Kidney (tissue), 22 donors: ENCODE data around the gene ADAP2. TPM values are rescaled to one million over a fixed set of nuclear protein-coding genes. Genes with fewer than 3 reads are reported as not detected.

Experiments used
- DNase-seq, 5 donors: peaks; one replicate each; pipeline ENCODE4 v3.0.0-alpha.2; 2013 to 2020
- FAIRE-seq: peaks from 2 replicates; lab custom pipeline; 2012; peaks lifted over from hg19 to GRCh38; lab: Jason Lieb, UNC
- H3K27ac ChIP-seq, 2 donors: one replicate each; pipeline ENCODE4 v1.7.0; 2013; ENCODE audit warnings: low read depth in 2 of 2, low read length in 2 of 2, inconsistent platforms in 1 of 2
- H3K27me3 ChIP-seq: one replicate; pipeline ENCODE4 v1.7.1; 2013; ENCODE audit warnings: low read length, inconsistent platforms; ENCODE audit not compliant: control insufficient read depth, insufficient read depth
- H3K36me3 ChIP-seq, 3 donors: one replicate each; pipeline versions ENCODE4 v1.7.0 to v1.7.1; 2013; ENCODE audit warnings: low read length in 3 of 3, control low read depth in 1 of 3, inconsistent platforms in 1 of 3; ENCODE audit not compliant: insufficient read depth in 3 of 3, control insufficient read depth in 2 of 3
- H3K4me1 ChIP-seq, 3 donors: one replicate each; pipeline versions ENCODE4 v1.7.0 to v1.7.1; 2013; ENCODE audit warnings: low read length in 3 of 3, inconsistent platforms in 1 of 3, low read depth in 1 of 3; ENCODE audit not compliant: control insufficient read depth in 2 of 3, insufficient read depth in 2 of 3
- H3K4me3 ChIP-seq, 3 donors: one replicate each; pipeline versions ENCODE4 v1.7.0 to v1.8.1; 2013; ENCODE audit warnings: low read length in 3 of 3, control low read depth in 1 of 3, inconsistent platforms in 1 of 3
- H3K9ac ChIP-seq, 3 donors: one replicate each; pipeline versions ENCODE4 v1.7.0 to v1.7.1; 2013; ENCODE audit warnings: low read length in 3 of 3, control low read depth in 1 of 3, inconsistent platforms in 1 of 3
- H3K9me3 ChIP-seq, 3 donors: one replicate each; pipeline versions ENCODE4 v1.7.0 to v1.7.1; 2013; ENCODE audit warnings: low read length in 3 of 3, control low read depth in 1 of 3, inconsistent platforms in 1 of 3; ENCODE audit not compliant: control insufficient read depth in 2 of 3, insufficient read depth in 1 of 3
- intact Hi-C: fragments of 100-400 bp; cut with DNase I; formaldehyde crosslinking; loops from one replicate; pipeline ENCODE4 v1.11.1; 2022
- long read RNA-seq, 10 donors: library from polyadenylated mRNA in 1 of 10; unstranded in 1 of 10; transcript quantifications; one replicate each; pipeline ENCODE4 v2.0.0 and lab custom pipeline, GENCODE V29; 2021 to 2026
- polyA plus RNA-seq: library from polyadenylated mRNA; stranded (reverse); fragments of 350-450 nt; fragmentation: Illumina TruSeq; extraction: RNeasy Lipid Tissue Mini Kit (QIAGEN cat#74804); gene quantifications from one replicate; pipeline ENCODE4 v1.2.3, GENCODE V29; 2014; ENCODE audit warnings: low read depth, low replicate concordance; ENCODE audit not compliant: insufficient read depth
- total RNA-seq: library from RNA; stranded (reverse); fragmentation: NEBNext Ultra II Directional; extraction: Animal tissue kit (Norgen Biotek cat#: 25700); gene quantifications from one replicate; pipeline ENCODE4 v1.2.1, GENCODE V29; 2021
- TF ChIP-seq, protein P1 (sequence below): IDR thresholded peaks from 3 replicates; pipeline ENCODE4 v1.5.1; 2012; ENCODE audit warnings: mild to moderate bottlenecking, moderate library complexity, borderline replicate concordance; ENCODE audit not compliant: insufficient read depth; ENCODE audit errors: extremely low read depth
- donor health status: control.
- donor health status: control.
- donor health status: control.
- donor health status: control.
- donor health status: control.
- donor health status: DM: yes; HTN: yes; CAD: no.
- donor health status: Normal renal cell carcinoma (clear cell type).

The ADAP2 gene, protein sequence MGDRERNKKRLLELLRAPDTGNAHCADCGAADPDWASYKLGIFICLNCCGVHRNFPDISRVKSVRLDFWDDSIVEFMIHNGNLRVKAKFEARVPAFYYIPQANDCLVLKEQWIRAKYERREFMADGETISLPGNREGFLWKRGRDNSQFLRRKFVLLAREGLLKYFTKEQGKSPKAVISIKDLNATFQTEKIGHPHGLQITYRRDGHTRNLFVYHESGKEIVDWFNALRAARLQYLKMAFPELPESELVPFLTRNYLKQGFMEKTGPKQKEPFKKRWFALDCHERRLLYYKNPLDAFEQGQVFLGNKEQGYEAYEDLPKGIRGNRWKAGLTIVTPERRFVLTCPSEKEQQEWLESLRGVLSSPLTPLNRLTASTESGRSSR
- total RNA-seq (24.8 TPM), polyA plus RNA-seq (6.5 TPM)
- long read RNA-seq, donor 1 = 0 reads
- long read RNA-seq, donor 2 = 0 reads
- long read RNA-seq, donor 3, partial matches to known transcripts = 0 of 1 reads
- long read RNA-seq, donor 3, other reads (novel, unspliced or antisense) = 0 of 1 reads
- long read RNA-seq, donor 4, partial matches to known transcripts = 0 of 1 reads
- long read RNA-seq, donor 4, other reads (novel, unspliced or antisense) = 0 of 1 reads
- long read RNA-seq, donor 5 = 0 reads
- long read RNA-seq, donor 6 = 0 reads
- long read RNA-seq, donor 7, transcript ADAP2-201 (11 exons, 2,934 nt) = major isoform, 5 of 14 reads
- long read RNA-seq, donor 7, partial matches to known transcripts = 0 of 14 reads
- long read RNA-seq, donor 7, other reads (novel, unspliced or antisense) = 9 of 14 reads
- long read RNA-seq, donor 8, partial matches to known transcripts = 95 of 96 reads
- long read RNA-seq, donor 8, other reads (novel, unspliced or antisense) = 0 of 96 reads
- long read RNA-seq, donor 9 = 0 reads
- long read RNA-seq, donor 10 = 0 reads

DNA sequence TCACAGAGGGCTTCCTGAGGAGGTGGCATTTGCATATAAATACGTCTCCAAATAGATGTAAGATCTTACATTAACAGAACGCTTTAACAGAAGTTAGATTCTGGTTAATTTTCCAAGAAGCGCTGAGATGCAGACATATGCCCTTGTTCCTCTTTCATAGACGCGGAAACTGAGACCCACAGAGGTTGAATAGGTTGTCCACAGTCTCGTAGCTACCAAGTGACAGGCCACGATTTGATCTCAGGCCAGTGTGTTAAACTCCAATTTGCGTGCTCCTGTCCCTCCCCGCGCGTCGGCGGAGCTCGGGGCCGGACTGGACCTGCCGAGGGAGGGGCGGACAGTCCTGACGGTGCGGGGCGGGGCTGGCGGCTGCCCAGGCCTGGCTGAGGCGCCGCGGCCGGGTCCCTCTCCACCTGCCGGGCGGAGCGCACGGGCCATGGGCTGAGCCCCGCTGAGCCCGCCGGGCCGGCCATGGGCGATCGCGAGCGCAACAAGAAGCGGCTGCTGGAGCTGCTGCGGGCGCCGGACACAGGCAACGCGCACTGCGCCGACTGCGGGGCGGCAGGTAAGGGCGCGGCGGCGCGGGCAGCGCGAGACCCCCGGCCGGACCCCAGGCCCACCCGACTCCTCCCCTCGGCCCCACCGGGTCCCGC lies at the start of gene ADAP2:
TSS of gene ADAP2 (plus strand) at position 402 of the 653 bp plus-strand sequence. CDS start at position 472, 70 bp downstream.
- Histone ChIP-seq H3K36me3 (no peaks in the 10 kb centered on the region), H3K4me1 (no peaks in the 10 kb centered on the region), H3K9ac (no peak within 1 kb of the TSS), H3K4me3 (peak within 1 kb of the TSS; percentile 50 to 60 (median 50)), H3K27me3 (peaks cover 8% of the 10 kb centered on the region), H3K27ac (no peak within 1 kb of the TSS), H3K9me3 (no peaks in the 10 kb centered on the region)
- intact Hi-C loops = no loop called here
- no peak for FAIRE-seq
- DNase-seq = peak; percentile 7 to 80 (median 42)
- TF ChIP-seq, protein P1, sequence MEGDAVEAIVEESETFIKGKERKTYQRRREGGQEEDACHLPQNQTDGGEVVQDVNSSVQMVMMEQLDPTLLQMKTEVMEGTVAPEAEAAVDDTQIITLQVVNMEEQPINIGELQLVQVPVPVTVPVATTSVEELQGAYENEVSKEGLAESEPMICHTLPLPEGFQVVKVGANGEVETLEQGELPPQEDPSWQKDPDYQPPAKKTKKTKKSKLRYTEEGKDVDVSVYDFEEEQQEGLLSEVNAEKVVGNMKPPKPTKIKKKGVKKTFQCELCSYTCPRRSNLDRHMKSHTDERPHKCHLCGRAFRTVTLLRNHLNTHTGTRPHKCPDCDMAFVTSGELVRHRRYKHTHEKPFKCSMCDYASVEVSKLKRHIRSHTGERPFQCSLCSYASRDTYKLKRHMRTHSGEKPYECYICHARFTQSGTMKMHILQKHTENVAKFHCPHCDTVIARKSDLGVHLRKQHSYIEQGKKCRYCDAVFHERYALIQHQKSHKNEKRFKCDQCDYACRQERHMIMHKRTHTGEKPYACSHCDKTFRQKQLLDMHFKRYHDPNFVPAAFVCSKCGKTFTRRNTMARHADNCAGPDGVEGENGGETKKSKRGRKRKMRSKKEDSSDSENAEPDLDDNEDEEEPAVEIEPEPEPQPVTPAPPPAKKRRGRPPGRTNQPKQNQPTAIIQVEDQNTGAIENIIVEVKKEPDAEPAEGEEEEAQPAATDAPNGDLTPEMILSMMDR = no peak

DNA sequence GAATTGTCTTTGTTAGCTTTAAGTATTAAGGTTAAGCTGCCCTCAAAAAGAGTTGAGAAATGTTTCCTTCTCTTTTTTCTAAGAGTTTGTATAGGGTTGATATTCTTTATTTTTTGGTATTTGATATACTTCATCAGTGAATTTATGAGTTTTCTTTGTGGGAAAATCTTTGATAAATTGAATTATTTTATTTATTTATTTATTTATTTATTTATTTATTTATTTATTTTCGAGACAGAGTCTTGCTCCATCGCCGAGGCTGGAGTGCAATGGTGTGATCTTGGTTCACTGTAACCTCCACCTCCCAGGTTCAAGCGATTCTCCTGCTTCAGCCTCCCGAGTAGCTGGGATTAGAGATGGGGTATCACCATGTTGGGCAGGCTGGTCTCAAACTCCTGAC lies 35.6 kb upstream of the ADAP2 start:
- TF ChIP-seq, protein P1 = no peak
- no peak for FAIRE-seq
- H3K4me3 ChIP-seq = no peak overlapping the region
- no peaks in the 10 kb centered on the region for H3K27me3 ChIP-seq
- no peak for DNase-seq
- intact Hi-C loops = no loop called here
- no peak overlapping the region for H3K9ac ChIP-seq
- no peak overlapping the region for H3K27ac ChIP-seq
- no peaks in the 10 kb centered on the region for H3K36me3 ChIP-seq
- H3K4me1 ChIP-seq = no peaks in the 10 kb centered on the region
- H3K9me3 ChIP-seq = no peaks in the 10 kb centered on the region

DNA sequence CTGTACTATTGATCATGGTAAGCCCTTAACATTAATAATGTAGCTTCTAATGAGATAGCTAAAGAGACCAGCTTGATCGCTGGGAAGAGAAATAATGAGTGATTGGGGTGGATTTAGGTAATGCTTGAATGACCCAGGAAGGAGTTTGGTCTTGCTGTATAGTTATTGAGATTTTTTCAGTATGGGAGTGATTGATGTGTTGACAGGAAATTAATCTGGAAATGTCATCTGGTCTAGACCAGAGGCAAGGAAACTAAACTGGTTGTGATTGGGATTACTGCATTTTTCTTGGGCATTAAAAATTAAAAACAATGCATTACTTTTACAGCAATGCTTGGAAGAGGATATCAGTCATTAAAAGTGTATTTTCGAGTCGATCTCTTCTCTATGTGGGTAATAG lies 27.5 kb upstream of the ADAP2 start:
- no peaks in the 10 kb centered on the region for H3K27me3 ChIP-seq
- no peak overlapping the region for H3K4me3 ChIP-seq
- intact Hi-C loops = no loop called here
- no peaks in the 10 kb centered on the region for H3K4me1 ChIP-seq
- H3K9me3 ChIP-seq = no peaks in the 10 kb centered on the region
- DNase-seq (no peak), FAIRE-seq (no peak)
- TF ChIP-seq, protein P1 = no peak
- no peak overlapping the region for H3K27ac ChIP-seq
- H3K9ac ChIP-seq = no peak overlapping the region
- H3K36me3 ChIP-seq = peaks cover 0 to 5% (median 2%) of the 10 kb centered on the region in 3 donors
